ENCODE data around the gene SULT1C4. TPM values are rescaled to one million over a fixed set of nuclear protein-coding genes. Genes with fewer than 3 reads are reported as not detected.

Gene SULT1C4
- total RNA-seq, 4 donors from 2014 or later = 0.27 to 0.79 TPM; not detected in 2

GRCh38 chr2:108404784-108405397, 27.1 kb downstream of the SULT1C4 start:
- Histone ChIP-seq H3K9me3 (peaks cover 6 to 12% of the 10 kb centered on the region in 2 donors), H3K27ac (no peak overlapping the region), H3K4me3 (no peak overlapping the region), H3K27me3 (no peaks in the 10 kb centered on the region), H3K36me3 (no peaks in the 10 kb centered on the region), H3K4me1 (no peaks in the 10 kb centered on the region)
- TF ChIP-seq CTCF (IDR thresholded peaks at IDR 0.05) (no peak), POLR2AphosphoS5 (IDR thresholded peaks at IDR 0.05) (no peak), POLR2A (IDR thresholded peaks at IDR 0.05) (no peak), EP300 (IDR thresholded peaks at IDR 0.05; ENCODE audit: low read depth) (no peak)
- intact Hi-C loops (cut with DNase I; ENCODE audit: low total_unique reads) = no loop called here
- 66 to 70% methylated on average over 4 of the region's 4 CpGs for WGBS, 2 donors (ENCODE audit: low coverage in 1 of 2)
- no peak for DNase-seq
- in situ Hi-C loops (cut with MboI; ENCODE audit: low pct_ligation_motif_present in 1 of 4, low pct_unique_long_range_greater_than_20kb in 1 of 4, low sequenced_read_pairs in 3 of 4) = loop anchor here in 1 of 4 donors (25.0 kb wide), 1 partner anchor 182 kb away; no protein-coding TSS in a partner anchor

GRCh38 chr2:108407864-108408729, 30.3 kb downstream of the SULT1C4 start:
- in situ Hi-C loops (cut with MboI; ENCODE audit: low pct_ligation_motif_present in 1 of 4, low pct_unique_long_range_greater_than_20kb in 1 of 4, low sequenced_read_pairs in 3 of 4) (loop anchor here in 1 of 4 donors (25.0 kb wide), 1 partner anchor 179 kb away; no protein-coding TSS in a partner anchor), intact Hi-C loops (cut with DNase I; ENCODE audit: low total_unique reads) (no loop called here)
- Histone ChIP-seq H3K27me3 (no peaks in the 10 kb centered on the region), H3K36me3 (no peaks in the 10 kb centered on the region), H3K4me1 (no peaks in the 10 kb centered on the region), H3K9me3 (peaks cover 6 to 10% of the 10 kb centered on the region in 2 donors), H3K4me3 (no peak overlapping the region), H3K27ac (no peak overlapping the region)
- WGBS, 2 donors (ENCODE audit: low coverage in 1 of 2) = 84 to 97% methylated on average over 6 of the region's 6 CpGs
- TF ChIP-seq POLR2AphosphoS5 (IDR thresholded peaks at IDR 0.05) = no peak
- no peak for TF ChIP-seq POLR2A (IDR thresholded peaks at IDR 0.05)
- no peak for TF ChIP-seq EP300 (IDR thresholded peaks at IDR 0.05; ENCODE audit: low read depth)
- no peak for TF ChIP-seq CTCF (IDR thresholded peaks at IDR 0.05)
- DNase-seq = no peak

- Histone ChIP-seq H3K4me1 (no peaks in the 10 kb centered on the region), H3K4me3 (no peak overlapping the region), H3K36me3 (no peaks in the 10 kb centered on the region), H3K9me3 (peaks cover under 1 to 8% of the 10 kb centered on the region in 2 donors), H3K27me3 (no peaks in the 10 kb centered on the region), H3K27ac (no peak overlapping the region)
- in situ Hi-C loops (cut with MboI; ENCODE audit: low pct_ligation_motif_present in 1 of 4, low pct_unique_long_range_greater_than_20kb in 1 of 4, low sequenced_read_pairs in 3 of 4) = loop anchor here in 1 of 4 donors (25.0 kb wide), 1 partner anchor 178 kb away; no protein-coding TSS in a partner anchor
- no peak for DNase-seq
- intact Hi-C loops (cut with DNase I; ENCODE audit: low total_unique reads) = no loop called here
- WGBS, 2 donors (ENCODE audit: low coverage in 1 of 2) = 50 to 75% methylated on average over 1 of the region's 1 CpG
- no peak for TF ChIP-seq EP300 (IDR thresholded peaks at IDR 0.05; ENCODE audit: low read depth)
- no peak for TF ChIP-seq CTCF (IDR thresholded peaks at IDR 0.05)
- no peak for TF ChIP-seq POLR2A (IDR thresholded peaks at IDR 0.05)
- TF ChIP-seq POLR2AphosphoS5 (IDR thresholded peaks at IDR 0.05) = no peak
Measured at GRCh38 chr2:108409768-108410167, 32.0 kb downstream of the SULT1C4 start.

- H3K4me1 ChIP-seq = no peaks in the 10 kb centered on the region
- no peaks in the 10 kb centered on the region for H3K27me3 ChIP-seq
- H3K27ac ChIP-seq = no peak overlapping the region
- H3K36me3 ChIP-seq = no peaks in the 10 kb centered on the region
- in situ Hi-C loops (cut with MboI; ENCODE audit: low pct_ligation_motif_present in 1 of 4, low pct_unique_long_range_greater_than_20kb in 1 of 4, low sequenced_read_pairs in 3 of 4) = loop anchor here in 1 of 4 donors (25.0 kb wide), 1 partner anchor 174 kb away; no protein-coding TSS in a partner anchor
- DNase-seq = no peak
- intact Hi-C loops (cut with DNase I; ENCODE audit: low total_unique reads) = no loop called here
- WGBS, 2 donors (ENCODE audit: low coverage in 1 of 2) = 59% methylated on average over 1 of the region's 1 CpG; no CpG with 5 or more reads in 1 of the 2 donors
- H3K9me3 ChIP-seq = no peaks in the 10 kb centered on the region
- no peak overlapping the region for H3K4me3 ChIP-seq
- TF ChIP-seq POLR2A (IDR thresholded peaks at IDR 0.05) (no peak), EP300 (IDR thresholded peaks at IDR 0.05; ENCODE audit: low read depth) (no peak), CTCF (IDR thresholded peaks at IDR 0.05) (no peak), POLR2AphosphoS5 (IDR thresholded peaks at IDR 0.05) (no peak)
Measured at GRCh38 chr2:108412995-108413710, 35.4 kb downstream of the SULT1C4 start.
